Spinal cord (tissue), 10 donors: ENCODE results near the gene CACNA2D2. TPM values are rescaled to one million over a fixed set of nuclear protein-coding genes. Genes with fewer than 3 reads are reported as not detected.

Experiments used
- DNase-seq, 6 donors: peaks; one replicate each; pipeline versions ENCODE4 v3.0.0 to v3.0.0-alpha.2; 2013 to 2015; ENCODE audit warnings: low spot score in 6 of 6, low read depth in 4 of 6
- H3K27ac ChIP-seq: one replicate; pipeline ENCODE4 v1.5.1; 2013; ENCODE audit warnings: low read depth, low read length, control low read depth
- H3K27me3 ChIP-seq: one replicate; pipeline ENCODE4 v1.6.1; 2013; ENCODE audit warnings: low read length; ENCODE audit not compliant: control insufficient read depth, insufficient read depth
- H3K36me3 ChIP-seq: one replicate; pipeline ENCODE4 v1.6.1; 2013; ENCODE audit warnings: low read length; ENCODE audit not compliant: control insufficient read depth, insufficient read depth
- H3K4me1 ChIP-seq: one replicate; pipeline ENCODE4 v1.6.1; 2013; ENCODE audit warnings: low read length; ENCODE audit not compliant: control insufficient read depth, insufficient read depth
- H3K4me3 ChIP-seq: one replicate; pipeline ENCODE4 v1.5.1; 2013; ENCODE audit warnings: low read depth, low read length, control low read depth
- H3K9me3 ChIP-seq: one replicate; pipeline ENCODE4 v1.6.1; 2013; ENCODE audit warnings: low read length; ENCODE audit not compliant: control insufficient read depth, insufficient read depth
- WGBS: methylation state at CpG from one replicate; pipeline ENCODE4 v1.1.5; 2013; ENCODE audit warnings: missing lambda C conversion rate; ENCODE audit not compliant: insufficient coverage; 5-methylcytosine and 5-hydroxymethylcytosine counted together
- polyA plus RNA-seq, 2 donors: library from polyadenylated mRNA; unstranded; fragments of 120-200 nt; gene quantifications; one replicate each; pipeline ENCODE4 v1.2.1, GENCODE V29; 2013; ENCODE audit not compliant: insufficient read length in 2 of 2
- total RNA-seq, 2 donors: library from RNA; depleted of rRNA in 1 of 2; stranded (reverse); fragments of 120-200 nt in 1 of 2; fragments of >200 nt in 1 of 2; gene quantifications; one replicate each; pipeline versions ENCODE4 v1.2.3 to v1.2.4, GENCODE V29; 2013 to 2014
- donor health status: healthy.

The CACNA2D2 gene
- total and polyA plus RNA-seq, 4 donors, result 11.6 to 59.2 (median 38.3) TPM

DNA sequence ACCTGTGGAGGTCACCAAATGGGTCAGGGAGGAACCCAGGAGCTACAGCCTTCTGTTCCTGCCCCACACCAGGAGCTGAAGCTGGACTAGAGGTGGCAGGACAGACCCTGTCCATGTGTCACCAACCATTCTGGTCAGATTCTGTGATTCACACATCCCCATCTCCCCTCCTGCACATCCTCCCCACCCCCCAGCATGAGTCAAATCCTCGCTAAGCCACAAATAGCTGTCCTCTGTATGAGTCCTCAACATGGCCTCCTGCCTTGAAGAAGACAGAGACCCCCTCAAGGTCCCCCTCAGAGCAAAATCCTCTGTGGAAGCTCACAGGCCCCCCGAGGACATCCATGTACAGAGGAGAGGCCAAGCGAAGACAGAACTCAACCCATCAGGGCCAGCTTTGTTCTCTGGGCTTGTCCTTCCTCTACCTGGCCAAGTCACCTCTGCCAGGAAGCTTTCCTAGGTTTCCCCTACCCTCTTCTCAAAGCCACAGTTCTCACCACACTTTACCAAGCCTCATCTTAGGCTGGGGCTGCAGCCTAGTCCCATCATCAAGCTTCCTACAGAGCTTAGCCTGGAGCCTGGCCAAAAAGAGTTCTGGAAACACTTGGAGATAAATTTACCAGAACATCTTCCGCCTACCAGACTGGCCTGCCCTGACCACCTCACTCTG is 17.1 kb downstream of the CACNA2D2 start:
- H3K36me3 ChIP-seq, result no peaks in the 10 kb centered on the region
- no peaks in the 10 kb centered on the region for H3K9me3 ChIP-seq
- 75% methylated on average over 3 of the region's 4 CpGs for WGBS
- H3K27me3 ChIP-seq, result no peaks in the 10 kb centered on the region
- H3K4me3 ChIP-seq, result no peak overlapping the region
- no peak overlapping the region for H3K27ac ChIP-seq
- H3K4me1 ChIP-seq, result peaks cover 38% of the 10 kb centered on the region
- DNase-seq, result no peak

DNA sequence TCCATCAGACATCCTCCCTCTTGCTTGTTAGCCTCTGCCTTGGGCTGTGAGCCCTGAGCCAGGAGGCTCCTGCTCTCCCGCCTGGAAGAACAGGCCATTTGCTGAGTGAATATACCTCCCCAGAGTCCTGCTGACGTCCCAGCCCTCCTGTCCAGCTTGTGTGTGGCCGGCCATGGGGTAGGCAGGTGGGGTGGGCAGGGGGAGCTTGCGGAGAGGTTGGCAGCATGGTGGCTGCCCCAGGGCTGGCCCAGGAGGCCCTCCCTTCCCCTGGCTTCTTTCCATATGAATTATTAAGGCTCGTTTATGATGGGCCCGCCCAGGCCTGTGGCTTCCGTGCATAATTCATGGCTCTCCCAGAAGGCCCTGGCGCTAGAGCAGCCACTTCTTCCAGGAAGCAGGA is 18.7 kb downstream of the CACNA2D2 start:
- peak in 1 of 6 donors; percentile 43 for DNase-seq
- H3K36me3 ChIP-seq, result no peaks in the 10 kb centered on the region
- no peak overlapping the region for H3K4me3 ChIP-seq
- H3K4me1 ChIP-seq, result peaks cover 31% of the 10 kb centered on the region
- no peak overlapping the region for H3K27ac ChIP-seq
- no peaks in the 10 kb centered on the region for H3K27me3 ChIP-seq
- 49% methylated on average over 8 of the region's 8 CpGs for WGBS
- no peaks in the 10 kb centered on the region for H3K9me3 ChIP-seq

DNA sequence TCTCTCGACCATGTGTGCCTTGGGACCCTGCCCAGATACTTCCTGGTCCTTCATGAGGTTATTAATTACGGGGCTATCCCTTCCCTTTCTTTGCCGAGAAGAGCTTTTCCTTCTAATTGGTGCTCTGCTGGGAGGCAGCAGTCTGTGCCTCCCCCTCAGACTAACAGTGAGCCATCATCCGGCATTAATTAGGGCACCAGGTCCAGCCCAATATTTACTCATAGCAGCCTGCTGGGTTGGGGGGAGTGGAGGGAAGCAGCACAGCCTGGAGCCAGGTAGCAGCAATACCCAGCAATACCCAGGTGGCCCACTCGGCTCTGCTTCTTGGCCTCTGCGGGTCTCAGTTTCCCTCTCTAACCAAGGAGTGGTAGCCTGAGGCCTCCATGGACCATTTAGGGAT is 20.1 kb downstream of the CACNA2D2 start:
- Histone ChIP-seq H3K4me1 (peaks cover 31% of the 10 kb centered on the region), H3K27ac (no peak overlapping the region), H3K27me3 (no peaks in the 10 kb centered on the region), H3K36me3 (no peaks in the 10 kb centered on the region), H3K4me3 (no peak overlapping the region), H3K9me3 (no peaks in the 10 kb centered on the region)
- 48% methylated on average over 5 of the region's 6 CpGs for WGBS
- no peak for DNase-seq

DNA sequence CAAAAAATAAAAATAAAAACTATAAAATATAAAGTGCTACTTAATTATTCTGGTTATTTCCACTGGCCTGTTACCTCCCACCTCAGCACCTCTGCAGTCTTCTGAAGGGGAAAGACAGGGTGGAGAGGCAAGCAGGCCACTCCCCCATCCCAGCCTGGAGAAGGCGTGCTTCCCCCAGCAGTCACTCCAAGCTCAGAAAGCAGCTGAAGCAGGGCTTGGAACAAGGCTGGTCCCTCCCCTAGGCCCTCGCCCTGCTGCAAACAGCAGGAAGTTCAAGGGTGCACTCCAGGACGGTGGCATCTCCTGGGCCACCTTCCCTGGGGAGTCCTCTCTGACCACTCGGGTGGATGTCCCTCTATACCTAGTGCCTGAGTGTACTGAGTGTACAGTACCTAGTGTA is 21.4 kb downstream of the CACNA2D2 start:
- Histone ChIP-seq H3K9me3 (no peaks in the 10 kb centered on the region), H3K4me1 (peaks cover 39% of the 10 kb centered on the region), H3K36me3 (peaks cover 3% of the 10 kb centered on the region), H3K27ac (no peak overlapping the region), H3K4me3 (no peak overlapping the region), H3K27me3 (no peaks in the 10 kb centered on the region)
- DNase-seq, result no peak
- 46% methylated on average over 4 of the region's 4 CpGs for WGBS

DNA sequence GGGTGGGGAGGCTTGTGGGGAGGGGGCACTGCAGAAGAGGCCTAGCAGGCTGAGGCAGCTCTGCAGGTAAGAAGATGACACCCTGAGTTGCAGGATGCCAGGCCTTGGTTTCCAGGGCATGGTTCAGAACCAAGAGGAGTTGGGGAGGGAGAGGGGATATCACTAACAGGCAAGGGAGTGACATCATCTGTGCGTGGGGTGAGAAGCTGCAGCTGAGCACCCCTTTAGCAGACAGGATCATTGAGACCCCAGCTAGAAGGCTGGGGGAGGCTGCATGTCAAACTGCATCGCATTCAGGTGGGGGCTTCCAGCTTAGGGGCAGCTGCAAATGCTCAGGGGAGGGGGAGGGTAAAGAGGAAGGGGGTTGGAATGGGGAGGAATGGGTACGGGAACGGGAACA is 23.0 kb downstream of the CACNA2D2 start:
- Histone ChIP-seq H3K4me3 (no peak overlapping the region), H3K36me3 (peaks cover 14% of the 10 kb centered on the region), H3K27me3 (no peaks in the 10 kb centered on the region), H3K9me3 (no peaks in the 10 kb centered on the region), H3K4me1 (peaks cover 33% of the 10 kb centered on the region), H3K27ac (no peak overlapping the region)
- DNase-seq, result no peak
- WGBS, result 59% methylated on average over 2 of the region's 4 CpGs

DNA sequence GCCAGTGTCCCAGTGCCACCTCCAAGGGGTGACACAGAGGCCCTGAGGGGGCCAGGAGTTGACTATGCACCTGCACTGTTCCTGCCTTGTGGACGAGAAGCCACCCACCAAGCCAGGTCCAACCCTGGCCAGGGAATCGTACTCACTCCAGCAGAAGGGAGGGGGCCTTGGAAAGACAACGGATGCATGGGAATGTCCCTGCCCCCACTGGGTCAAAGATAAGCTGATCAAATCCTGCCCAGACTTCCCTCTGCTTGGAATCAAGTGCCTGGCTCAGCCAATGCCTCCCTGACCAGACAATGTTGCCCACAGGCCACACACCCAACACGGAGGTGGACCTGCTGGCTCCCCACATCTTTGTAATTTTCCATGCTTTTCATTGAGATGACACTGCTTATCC is 23.9 kb downstream of the CACNA2D2 start:
- no peak overlapping the region for H3K27ac ChIP-seq
- no peaks in the 10 kb centered on the region for H3K27me3 ChIP-seq
- H3K4me3 ChIP-seq, result no peak overlapping the region
- H3K9me3 ChIP-seq, result no peaks in the 10 kb centered on the region
- peaks cover 22% of the 10 kb centered on the region for H3K36me3 ChIP-seq
- DNase-seq, result no peak
- WGBS, result 72% methylated on average over 3 of the region's 4 CpGs
- H3K4me1 ChIP-seq, result peaks cover 24% of the 10 kb centered on the region

DNA sequence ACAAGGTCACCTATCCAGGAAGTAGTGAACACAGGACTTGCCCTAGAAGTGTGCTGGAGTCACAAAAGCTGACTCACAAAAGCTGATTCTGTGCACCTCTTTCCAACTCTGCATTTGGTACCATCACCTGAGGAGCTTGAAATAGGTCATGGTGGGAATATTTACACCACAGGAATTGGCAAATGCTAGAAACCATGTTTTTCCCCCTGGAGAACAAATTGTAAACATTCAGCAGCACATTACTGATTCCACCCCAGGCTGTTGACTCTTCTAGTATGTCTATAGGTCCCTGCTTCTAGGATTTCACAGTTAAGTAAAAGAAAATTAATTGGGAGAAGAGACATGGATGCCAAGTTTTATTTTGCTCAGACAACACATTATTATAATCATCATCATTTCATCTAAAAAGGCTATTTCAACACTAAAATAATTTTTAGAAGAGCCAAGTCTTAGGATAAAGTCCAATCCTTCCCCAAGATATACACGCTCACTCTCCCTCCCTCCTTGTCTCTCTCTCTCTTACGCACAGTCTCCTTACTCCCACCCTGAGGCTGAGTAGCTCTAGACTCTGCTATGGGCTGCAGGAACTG is 24.7 kb downstream of the CACNA2D2 start:
- 100% methylated on average over 2 of the region's 2 CpGs for WGBS
- H3K9me3 ChIP-seq, result no peaks in the 10 kb centered on the region
- DNase-seq, result no peak

DNA sequence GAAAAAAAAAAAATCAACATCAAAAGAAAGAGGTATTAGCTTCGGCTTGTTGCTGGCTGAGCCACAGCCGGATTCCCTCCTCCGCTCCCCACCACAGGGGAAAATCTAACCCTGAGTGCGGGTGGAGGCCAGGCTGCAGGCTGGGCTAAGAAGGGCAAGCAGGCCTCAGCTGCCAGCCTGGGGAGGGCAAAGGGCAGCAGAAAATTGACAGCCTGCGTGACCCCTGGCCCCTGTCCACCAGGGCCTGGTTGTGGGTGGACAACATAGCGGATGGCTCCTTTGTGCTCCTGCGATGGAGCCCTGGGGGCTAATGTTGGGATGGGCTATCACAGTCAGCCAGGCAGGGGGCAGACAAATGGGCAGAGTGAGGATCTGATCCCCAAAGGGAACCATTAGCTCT is 25.4 kb downstream of the CACNA2D2 start:
- WGBS, result 70% methylated on average over 4 of the region's 7 CpGs
- Histone ChIP-seq H3K4me1 (peaks cover 23% of the 10 kb centered on the region), H3K36me3 (peaks cover 26% of the 10 kb centered on the region), H3K27me3 (no peaks in the 10 kb centered on the region), H3K27ac (no peak overlapping the region), H3K4me3 (no peak overlapping the region), H3K9me3 (no peaks in the 10 kb centered on the region)
- DNase-seq, result no peak

More for the DNA sequence above, 24.7 kb downstream of the CACNA2D2 start:
- Histone ChIP-seq H3K27me3 (no peaks in the 10 kb centered on the region), H3K36me3 (peaks cover 24% of the 10 kb centered on the region), H3K4me3 (no peak overlapping the region), H3K27ac (no peak overlapping the region), H3K4me1 (peaks cover 22% of the 10 kb centered on the region)

DNA sequence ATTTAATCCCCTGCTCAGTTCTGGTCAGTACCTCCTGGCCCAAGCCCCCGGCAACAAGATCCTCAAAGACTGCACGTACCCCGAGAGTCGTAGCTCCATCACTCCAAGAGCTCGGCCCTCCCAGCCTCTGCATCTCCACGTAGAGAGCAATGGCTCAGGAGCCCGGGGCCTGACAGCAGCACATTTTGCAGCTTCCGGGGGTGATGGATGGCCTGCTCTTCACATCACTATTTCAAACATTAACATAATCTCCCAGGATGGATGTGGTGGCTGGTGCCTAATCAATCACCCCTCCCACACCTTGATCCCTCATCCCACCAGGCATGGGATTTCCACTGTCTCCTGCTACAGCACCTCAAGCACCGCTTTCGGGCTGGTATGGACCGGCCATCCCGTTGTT is 28.1 kb downstream of the CACNA2D2 start:
- Histone ChIP-seq H3K36me3 (peaks cover 38% of the 10 kb centered on the region), H3K9me3 (no peaks in the 10 kb centered on the region), H3K4me1 (peaks cover 33% of the 10 kb centered on the region), H3K4me3 (no peak overlapping the region), H3K27ac (no peak overlapping the region), H3K27me3 (no peaks in the 10 kb centered on the region)
- DNase-seq, result peak in 1 of 6 donors; percentile 57
- WGBS, result 87% methylated on average over 11 of the region's 12 CpGs

DNA sequence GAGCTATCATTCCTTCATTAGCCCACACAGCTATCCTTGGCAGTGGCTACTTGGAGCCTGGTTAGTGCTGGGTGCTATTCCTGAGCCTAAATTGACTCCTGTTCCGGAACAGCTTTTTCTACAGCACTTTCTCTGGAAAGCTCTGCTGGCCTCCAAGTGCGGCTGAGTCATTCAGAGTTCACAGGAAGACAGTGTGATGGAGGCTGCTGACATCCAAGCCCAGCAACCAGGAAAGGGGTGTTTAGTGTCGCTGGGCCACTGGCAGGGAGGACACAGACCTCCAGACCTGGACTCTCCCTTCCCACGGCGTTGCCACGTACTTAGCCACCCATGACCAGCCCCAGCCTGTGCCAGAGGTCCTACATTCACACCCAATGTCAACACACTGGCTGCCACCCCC is 28.7 kb downstream of the CACNA2D2 start:
- Histone ChIP-seq H3K4me3 (no peak overlapping the region), H3K36me3 (peaks cover 43% of the 10 kb centered on the region), H3K4me1 (peaks cover 33% of the 10 kb centered on the region), H3K9me3 (no peaks in the 10 kb centered on the region), H3K27ac (peak overlapping the region; percentile 33), H3K27me3 (no peaks in the 10 kb centered on the region)
- DNase-seq, result no peak
- 88% methylated on average over 6 of the region's 6 CpGs for WGBS
